Measurements from ENCODE around the gene SPATA31C2. TPM values are rescaled to one million over a fixed set of nuclear protein-coding genes. Genes with fewer than 3 reads are reported as not detected.
"Not testable (repeated sequence)": the region's sequence is repeated elsewhere in the genome, so short reads cannot be mapped to it uniquely, and the experiment has no call there.

SPATA31C2 gene
- total and polyA plus RNA-seq, 8 donors = not detected

GRCh38 chr9:88143179-88143578 is 4.9 kb upstream of the SPATA31C2 start:
- Histone ChIP-seq H3K27ac (no peak overlapping the region), H3K27me3 (peaks cover 0 to 10% (median 0%) of the 10 kb centered on the region in 3 donors), H3K4me1 (peaks cover 0 to 4% (median 0%) of the 10 kb centered on the region in 4 donors), H3K4me3 (no peak overlapping the region), H3K36me3 (no peaks in the 10 kb centered on the region), H3K9me3 (no peaks in the 10 kb centered on the region)
- no peak for DNase-seq
- WGBS, 5 donors = 76 to 85% (median 82%) methylated on average over 3 of the region's 3 CpGs
- intact Hi-C loops (cut with DNase I; ENCODE audit: low total_unique reads) = no loop called here
- TF ChIP-seq EP300 (IDR thresholded peaks at IDR 0.05) (no peak), POLR2AphosphoS5 (IDR thresholded peaks at IDR 0.05) (no peak), POLR2A (IDR thresholded peaks at IDR 0.05) (no peak)

GRCh38 chr9:88133552-88133951 is 4.7 kb downstream of the SPATA31C2 start:
- H3K36me3 ChIP-seq; H3K4me3 ChIP-seq; DNase-seq; H3K27me3 ChIP-seq; H3K4me1 ChIP-seq; H3K27ac ChIP-seq; intact Hi-C loops (cut with DNase I; ENCODE audit: low total_unique reads); H3K9me3 ChIP-seq: not testable (repeated sequence)
- 52 to 67% (median 53%) methylated on average over 12 of the region's 12 CpGs for WGBS, 5 donors

GRCh38 chr9:88129556-88129955 is 8.7 kb downstream of the SPATA31C2 start:
- H3K4me3 ChIP-seq; H3K36me3 ChIP-seq; DNase-seq; H3K4me1 ChIP-seq; H3K27ac ChIP-seq; intact Hi-C loops (cut with DNase I; ENCODE audit: low total_unique reads); H3K27me3 ChIP-seq; H3K9me3 ChIP-seq: not testable (repeated sequence)
- whole genome bisulfite sequencing, 5 donors = 64 to 82% (median 75%) methylated on average over 2 to 9 of the region's 9 CpGs

GRCh38 chr9:88127700-88128300 is 10.5 kb downstream of the SPATA31C2 start:
- H3K4me3 ChIP-seq; DNase-seq; H3K27ac ChIP-seq; intact Hi-C loops (cut with DNase I; ENCODE audit: low total_unique reads); H3K9me3 ChIP-seq; H3K27me3 ChIP-seq; H3K36me3 ChIP-seq; H3K4me1 ChIP-seq: not testable (repeated sequence)
- 93 to 100% (median 94%) methylated on average over 1 to 12 of the region's 13 CpGs for WGBS, 5 donors

GRCh38 chr9:88123413-88123812 is 14.9 kb downstream of the SPATA31C2 start:
- H3K4me1 ChIP-seq; H3K36me3 ChIP-seq; H3K4me3 ChIP-seq; H3K27ac ChIP-seq; DNase-seq; H3K27me3 ChIP-seq; H3K9me3 ChIP-seq; intact Hi-C loops (cut with DNase I; ENCODE audit: low total_unique reads): not testable (repeated sequence)

- H3K9me3 ChIP-seq; H3K4me1 ChIP-seq; H3K27me3 ChIP-seq; intact Hi-C loops (cut with DNase I; ENCODE audit: low total_unique reads); H3K4me3 ChIP-seq; DNase-seq; H3K36me3 ChIP-seq; H3K27ac ChIP-seq: not testable (repeated sequence)
- WGBS, 5 donors = 24 to 63% (median 40%) methylated on average over 5 of the region's 5 CpGs
Observed at GRCh38 chr9:88118121-88118520, 20.2 kb downstream of the SPATA31C2 start.

- H3K4me3 ChIP-seq; DNase-seq; H3K27ac ChIP-seq; H3K9me3 ChIP-seq; H3K4me1 ChIP-seq; H3K36me3 ChIP-seq; H3K27me3 ChIP-seq; intact Hi-C loops (cut with DNase I; ENCODE audit: low total_unique reads): not testable (repeated sequence)
- WGBS, 5 donors = 82 to 87% (median 84%) methylated on average over 3 to 13 of the region's 13 CpGs
Observed at GRCh38 chr9:88114968-88115612, 23.2 kb downstream of the SPATA31C2 start.

- whole genome bisulfite sequencing, 5 donors = 82 to 94% (median 87%) methylated on average over 6 to 15 of the region's 17 CpGs
- intact Hi-C loops (cut with DNase I; ENCODE audit: low total_unique reads); H3K9me3 ChIP-seq; H3K4me1 ChIP-seq; DNase-seq; H3K27me3 ChIP-seq; H3K36me3 ChIP-seq; H3K27ac ChIP-seq; H3K4me3 ChIP-seq: not testable (repeated sequence)
Observed at GRCh38 chr9:88114283-88114967, 23.9 kb downstream of the SPATA31C2 start.

- DNase-seq; H3K36me3 ChIP-seq; H3K4me1 ChIP-seq; H3K4me3 ChIP-seq; H3K27ac ChIP-seq; H3K27me3 ChIP-seq; intact Hi-C loops (cut with DNase I; ENCODE audit: low total_unique reads); H3K9me3 ChIP-seq: not testable (repeated sequence)
- WGBS, 5 donors = 90 to 95% (median 93%) methylated on average over 25 to 36 of the region's 38 CpGs
Observed at GRCh38 chr9:88113156-88114130, 24.8 kb downstream of the SPATA31C2 start.
